Esophagus squamous epithelium (tissue), 4 donors: ENCODE results near the gene DAB1.

ENCODE experiments used
- POLR2A ChIP-seq, 4 donors: fragments of 450-650 bp; IDR thresholded peaks; one replicate each; pipeline ENCODE4 v1.6.1; 2017; ENCODE audit warnings: antibody characterized with exemption in 4 of 4, mild to moderate bottlenecking in 4 of 4, moderate library complexity in 3 of 4
- TF ChIP-seq, protein P1 (sequence below), 6 experiments: fragments of 450-650 bp in 4 of 6; fragments of 200-600 bp in 2 of 6; sonication (generic) in 2 of 6; IDR thresholded peaks; one replicate each; pipeline ENCODE4 v1.5.1; 2016 to 2019; ENCODE audit warnings: antibody characterized with exemption in 6 of 6, mild to moderate bottlenecking in 4 of 6, moderate library complexity in 4 of 6

DNA sequence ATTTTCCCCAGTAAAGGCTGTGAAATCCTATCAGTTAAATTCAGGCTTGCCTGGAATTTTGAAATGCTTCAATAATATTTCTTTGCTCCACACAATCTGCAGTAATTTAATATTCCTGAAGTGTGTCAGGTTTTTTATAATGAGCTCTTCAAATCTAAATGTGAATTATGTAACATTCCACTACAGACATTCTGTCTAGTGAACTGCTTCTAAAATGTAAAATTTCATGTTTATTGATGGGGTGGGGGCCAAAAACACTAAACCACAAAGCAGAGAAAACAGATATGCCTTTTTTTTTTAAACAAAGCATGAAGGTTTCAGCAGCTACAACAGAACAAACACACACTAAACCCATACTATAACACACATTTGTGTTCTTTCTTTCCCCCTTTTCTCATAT is 129.7 kb downstream of the DAB1 start:
- TF ChIP-seq, protein P1, sequence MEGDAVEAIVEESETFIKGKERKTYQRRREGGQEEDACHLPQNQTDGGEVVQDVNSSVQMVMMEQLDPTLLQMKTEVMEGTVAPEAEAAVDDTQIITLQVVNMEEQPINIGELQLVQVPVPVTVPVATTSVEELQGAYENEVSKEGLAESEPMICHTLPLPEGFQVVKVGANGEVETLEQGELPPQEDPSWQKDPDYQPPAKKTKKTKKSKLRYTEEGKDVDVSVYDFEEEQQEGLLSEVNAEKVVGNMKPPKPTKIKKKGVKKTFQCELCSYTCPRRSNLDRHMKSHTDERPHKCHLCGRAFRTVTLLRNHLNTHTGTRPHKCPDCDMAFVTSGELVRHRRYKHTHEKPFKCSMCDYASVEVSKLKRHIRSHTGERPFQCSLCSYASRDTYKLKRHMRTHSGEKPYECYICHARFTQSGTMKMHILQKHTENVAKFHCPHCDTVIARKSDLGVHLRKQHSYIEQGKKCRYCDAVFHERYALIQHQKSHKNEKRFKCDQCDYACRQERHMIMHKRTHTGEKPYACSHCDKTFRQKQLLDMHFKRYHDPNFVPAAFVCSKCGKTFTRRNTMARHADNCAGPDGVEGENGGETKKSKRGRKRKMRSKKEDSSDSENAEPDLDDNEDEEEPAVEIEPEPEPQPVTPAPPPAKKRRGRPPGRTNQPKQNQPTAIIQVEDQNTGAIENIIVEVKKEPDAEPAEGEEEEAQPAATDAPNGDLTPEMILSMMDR (IDR thresholded peaks at IDR 0.05): no peak
- no peak for TF ChIP-seq POLR2A (IDR thresholded peaks at IDR 0.05)
